Neural progenitor cell (in vitro differentiated cells): ENCODE data around the gene COL25A1.

Experiments used
- CTCF ChIP-seq: fragments of 200-600 bp; sonication (generic); IDR thresholded peaks from 2 replicates; pipeline ENCODE4 v1.5.1; 2017; ENCODE audit warnings: antibody characterized with exemption, mild to moderate bottlenecking
- EZH2 ChIP-seq: fragments of 200-600 bp; sonication (generic); IDR thresholded peaks from 2 replicates; pipeline ENCODE4 v1.6.1; 2017; ENCODE audit warnings: antibody characterized with exemption, mild to moderate bottlenecking, moderate library complexity

GRCh38 chr4:108903464-108904221, 398.8 kb downstream of the COL25A1 start:
- TF ChIP-seq CTCF (no peak), EZH2 (no peak)
